Hypothalamus (tissue), 51 donors: ENCODE measurements around the gene SAMHD1.
A peak's percentile ranks its signal among the peaks of the same experiment; 100 is the strongest.
"Not testable (repeated sequence)": the region's sequence is repeated elsewhere in the genome, so short reads cannot be mapped to it uniquely, and the experiment has no call there.

Source experiments
- DNase-seq, 51 donors: peaks; one replicate each; lab custom pipeline; 2025; lab: John Stamatoyannopoulos, UW

SAMHD1 gene

DNA sequence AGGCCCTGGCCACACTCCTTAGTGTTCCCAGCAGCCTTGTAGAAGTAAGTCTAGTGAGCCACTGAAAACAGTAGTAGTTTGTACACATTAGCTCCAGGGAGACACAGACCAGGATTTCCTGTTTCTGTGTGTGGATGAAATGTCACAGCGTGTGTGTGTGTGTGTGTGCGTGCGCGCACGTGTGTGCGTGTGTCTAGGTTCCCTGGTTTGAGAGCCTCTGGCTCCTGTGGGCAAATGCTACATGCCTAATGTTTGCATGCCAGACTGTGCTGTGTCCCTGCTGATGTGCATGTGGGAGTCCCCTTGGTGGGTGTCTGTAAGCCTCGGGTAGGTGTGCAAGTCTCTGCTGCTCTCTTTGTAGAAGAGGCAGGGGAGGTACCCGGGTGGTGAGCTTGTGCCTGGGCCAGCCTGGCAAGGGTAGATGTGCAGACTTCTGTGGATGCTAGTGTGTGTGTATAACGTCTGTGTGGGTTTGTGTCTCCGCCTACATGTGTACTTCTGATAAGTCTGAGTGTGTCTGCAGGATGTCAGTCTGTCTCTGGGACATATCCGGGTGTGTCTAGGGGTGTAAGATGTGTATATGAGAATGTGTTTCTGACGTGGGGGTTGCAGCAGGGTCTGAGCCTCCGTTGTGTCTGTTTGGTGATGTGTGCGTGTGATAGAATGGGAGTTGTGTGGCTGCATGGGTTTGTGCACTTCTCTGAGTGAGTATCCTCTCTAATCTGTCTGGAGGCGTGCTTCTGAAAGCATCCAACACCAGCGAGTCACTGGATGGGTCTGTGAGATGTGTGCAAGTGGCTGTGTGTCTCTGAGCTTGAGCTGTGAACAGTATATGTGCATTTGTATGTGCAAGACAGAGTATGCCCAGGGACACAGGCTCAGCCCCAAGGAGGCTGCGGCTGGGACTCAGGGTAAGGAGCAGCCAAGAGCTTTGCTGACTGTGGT lies 94.5 kb downstream of the SAMHD1 start:
- DNase-seq, result peak in 2 of 51 donors; percentile 44 to 80

GRCh38 chr20:36856195-36856594 lies 95.3 kb downstream of the SAMHD1 start:
- DNase-seq, result peak in 5 of 51 donors; percentile 16 to 44 (median 21)

- peak in 7 of 51 donors; percentile 7 to 46 (median 27) for DNase-seq
Observed at GRCh38 chr20:36855241-36855657, 96.3 kb downstream of the SAMHD1 start.

DNA sequence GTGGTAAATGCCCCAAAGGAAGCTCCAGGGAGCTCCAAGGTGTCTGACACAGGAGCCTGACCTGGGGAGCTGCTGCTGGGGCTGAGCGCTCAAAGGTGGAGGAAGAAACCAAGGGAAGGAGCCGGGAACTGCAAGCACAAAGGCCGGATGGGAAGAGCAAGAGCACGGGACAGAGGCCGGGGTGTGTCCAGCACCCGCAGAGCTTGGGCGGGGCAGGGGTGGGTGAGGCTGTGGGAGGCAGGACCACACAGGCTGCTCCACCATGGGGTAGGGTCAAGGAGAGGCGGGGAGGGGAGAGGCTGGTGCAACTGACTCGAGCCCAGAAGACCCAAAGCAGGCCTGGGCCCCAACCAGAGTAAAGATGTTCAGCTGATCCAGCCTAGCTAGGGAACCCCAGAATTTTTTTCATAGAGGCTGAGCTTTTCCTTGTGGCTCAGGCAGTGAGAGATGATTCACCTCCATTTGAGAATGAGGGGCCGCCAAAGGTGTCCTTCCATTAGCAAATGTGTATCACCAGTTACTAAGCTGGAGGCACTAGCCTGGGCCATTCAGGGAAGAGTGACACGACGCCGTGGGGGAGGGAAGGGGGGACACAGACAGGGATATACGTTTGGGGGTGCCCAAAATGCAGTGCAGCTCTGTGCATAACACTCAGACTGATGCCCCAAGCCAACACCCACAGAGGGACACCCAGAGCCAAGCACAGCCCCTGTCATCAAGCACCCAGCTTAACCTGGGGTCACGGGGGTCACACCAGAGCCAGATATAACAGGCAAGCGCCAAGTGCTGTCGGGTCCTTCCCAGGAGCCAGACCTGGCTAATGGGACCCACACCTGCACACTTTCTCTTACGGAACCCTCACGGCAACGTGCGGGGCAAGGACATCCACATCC lies 96.9 kb downstream of the SAMHD1 start:
- DNase-seq, result no peak

DNA sequence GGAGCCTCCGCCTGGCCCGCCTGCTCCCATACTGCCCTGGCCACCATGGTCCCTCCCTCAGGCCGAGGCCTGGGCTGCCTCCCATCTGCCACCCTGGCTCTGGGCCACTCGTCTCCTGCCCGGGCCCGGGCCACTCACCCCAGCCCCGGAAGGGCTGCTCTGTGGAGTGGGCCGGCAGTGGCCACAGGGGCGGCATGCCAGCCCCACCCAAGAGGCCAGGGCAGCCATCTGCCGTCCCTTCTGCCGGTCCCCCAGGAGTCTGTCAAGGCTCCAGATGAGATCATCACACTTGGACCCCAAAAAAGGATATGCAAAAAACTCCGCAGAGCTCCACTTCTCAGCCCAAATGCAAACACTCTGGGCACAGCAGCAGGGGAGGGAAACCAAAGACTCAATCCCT lies 99.3 kb downstream of the SAMHD1 start:
- DNase-seq, result peak in 34 of 51 donors; percentile 30 to 77 (median 52)

GRCh38 chr20:36851490-36851889 lies 100.0 kb downstream of the SAMHD1 start:
- DNase-seq, result no peak

- DNase-seq, result no peak
Observed at GRCh38 chr20:36850759-36851158, 100.7 kb downstream of the SAMHD1 start.

DNA sequence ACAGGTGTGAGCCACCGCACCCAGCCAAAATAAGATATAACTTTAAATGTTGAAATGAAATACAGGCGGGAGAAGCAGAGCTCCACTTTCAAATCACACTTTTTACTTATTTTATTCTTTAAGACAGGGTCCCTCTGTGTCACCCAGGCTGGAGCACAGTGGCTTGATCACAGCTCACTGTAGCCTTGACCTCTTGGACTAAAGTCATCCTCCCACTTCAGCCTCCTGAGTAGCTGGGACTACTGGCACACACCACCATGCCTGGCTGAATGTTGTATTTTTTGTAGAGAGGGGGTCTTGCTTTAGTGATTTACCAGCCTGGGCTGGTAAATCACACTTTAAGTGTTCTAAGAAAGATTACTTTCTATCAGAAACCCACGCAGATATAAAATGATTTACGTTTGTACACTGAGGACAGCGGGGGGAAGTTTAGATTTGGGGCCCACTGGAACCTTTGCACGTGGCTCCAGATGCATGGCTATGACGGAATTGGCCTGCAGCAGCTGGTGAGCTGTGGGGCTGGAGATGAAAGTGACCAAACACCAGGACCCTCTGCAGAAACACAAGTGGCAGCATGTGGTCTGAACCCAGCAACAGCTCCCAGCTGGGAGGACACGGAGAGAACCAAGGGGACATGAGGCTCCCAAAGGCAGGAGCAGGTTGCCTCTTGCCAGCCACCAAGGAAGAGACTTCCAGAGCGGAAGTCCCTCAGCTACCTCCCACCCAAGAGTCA lies 102.0 kb downstream of the SAMHD1 start:
- no peak for DNase-seq

DNA sequence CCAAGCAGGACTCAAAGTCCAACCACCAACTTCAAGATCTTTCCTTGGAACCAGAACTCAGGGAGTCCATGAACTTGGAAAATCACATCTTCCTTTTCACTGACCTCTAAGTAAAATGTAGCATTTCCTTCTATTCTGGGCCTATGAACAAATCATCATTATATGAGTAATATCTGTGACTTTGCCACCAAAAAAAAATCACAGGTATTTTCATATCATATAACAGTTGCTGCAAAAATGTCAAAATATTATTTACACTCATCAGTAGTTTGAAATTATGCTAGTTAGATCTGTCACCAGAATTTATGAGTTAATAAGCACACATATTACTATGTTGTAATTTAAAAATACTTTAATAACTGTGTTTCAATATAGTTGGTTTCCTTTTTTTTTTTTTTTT lies 102.8 kb downstream of the SAMHD1 start:
- no peak for DNase-seq

DNA sequence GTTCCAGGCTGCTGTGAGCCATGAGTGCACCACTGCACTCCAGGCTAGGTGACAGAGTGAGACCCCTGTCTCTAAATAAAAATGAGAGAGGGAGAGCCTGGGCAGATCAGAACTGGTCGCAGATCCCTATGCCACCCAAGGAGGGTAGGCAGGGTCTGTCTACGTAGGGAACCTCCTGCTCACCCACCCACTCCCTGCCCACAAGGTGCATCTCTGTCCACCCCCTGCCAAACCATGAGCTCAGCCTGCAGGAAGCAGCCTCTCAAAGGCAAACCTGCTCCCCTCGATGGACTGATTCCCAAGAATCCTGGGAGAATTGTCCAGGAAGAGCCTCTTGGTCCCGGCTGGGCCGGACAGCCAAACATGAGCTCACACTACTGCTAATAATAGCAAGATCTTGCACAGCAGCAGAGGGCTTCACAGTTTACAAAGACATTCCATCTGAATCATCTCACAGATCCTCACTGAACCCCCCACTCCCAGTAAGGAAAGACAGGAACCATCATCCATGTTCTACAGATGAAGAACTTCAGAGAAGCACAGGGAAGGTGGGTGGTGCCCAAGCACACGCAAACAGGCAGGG lies 103.3 kb downstream of the SAMHD1 start:
- peak in 5 of 51 donors; percentile 13 to 25 (median 20) for DNase-seq

DNA sequence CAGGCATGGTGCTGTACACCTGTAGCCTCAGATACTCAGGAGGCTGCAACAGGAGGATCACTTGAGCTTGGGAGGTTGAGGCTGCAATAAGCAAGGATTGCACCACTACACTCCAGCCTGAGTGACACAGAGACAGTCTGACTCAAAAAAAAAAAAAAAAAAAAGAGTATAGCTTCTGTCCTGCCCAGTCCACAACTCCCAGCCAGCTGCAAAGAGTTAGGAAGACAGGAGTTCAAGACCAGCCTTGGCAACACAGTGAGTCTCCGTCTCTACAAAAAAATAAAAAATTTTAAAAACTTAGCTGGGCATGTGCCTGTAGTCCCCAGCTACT lies 103.8 kb downstream of the SAMHD1 start:
- DNase-seq, result no peak

- DNase-seq, result peak in 42 of 51 donors; percentile 25 to 75 (median 53)
Observed at GRCh38 chr20:36847009-36847709, 104.3 kb downstream of the SAMHD1 start.

DNA sequence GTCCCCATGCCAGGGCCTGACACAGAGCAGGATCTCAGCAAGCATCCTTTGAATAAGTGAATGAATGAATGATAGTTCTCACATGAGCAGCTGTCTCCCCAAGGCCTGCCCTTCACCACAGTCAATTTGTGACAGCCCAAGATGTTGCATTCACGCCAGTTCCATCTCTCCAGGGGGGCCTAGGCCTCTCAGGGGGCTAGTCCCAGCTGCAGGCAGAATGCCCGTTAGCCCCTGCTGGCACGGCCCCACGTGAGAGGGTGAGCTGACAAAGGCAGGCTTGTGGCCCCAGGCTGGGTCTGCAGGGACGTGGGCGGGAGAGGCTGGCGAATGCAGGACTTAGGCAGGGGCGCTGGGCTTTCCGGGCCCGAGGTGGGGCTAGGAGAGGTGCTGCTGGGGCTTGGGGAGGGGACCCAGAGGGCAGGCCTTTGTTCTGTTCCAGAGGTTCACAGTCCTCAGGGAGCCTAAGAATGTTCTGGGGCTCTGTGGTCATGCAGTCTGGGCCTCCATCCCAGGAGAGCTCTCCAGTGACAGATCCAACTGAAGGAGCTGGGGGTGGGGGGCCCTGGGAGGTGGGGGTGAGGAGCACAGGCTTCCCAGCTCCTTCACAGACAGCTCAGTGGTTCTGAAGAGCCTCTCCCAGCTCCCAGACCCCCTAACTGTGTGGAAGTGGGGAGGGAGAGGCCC lies 106.1 kb downstream of the SAMHD1 start:
- peak in 40 of 51 donors; percentile 30 to 81 (median 58) for DNase-seq

DNA sequence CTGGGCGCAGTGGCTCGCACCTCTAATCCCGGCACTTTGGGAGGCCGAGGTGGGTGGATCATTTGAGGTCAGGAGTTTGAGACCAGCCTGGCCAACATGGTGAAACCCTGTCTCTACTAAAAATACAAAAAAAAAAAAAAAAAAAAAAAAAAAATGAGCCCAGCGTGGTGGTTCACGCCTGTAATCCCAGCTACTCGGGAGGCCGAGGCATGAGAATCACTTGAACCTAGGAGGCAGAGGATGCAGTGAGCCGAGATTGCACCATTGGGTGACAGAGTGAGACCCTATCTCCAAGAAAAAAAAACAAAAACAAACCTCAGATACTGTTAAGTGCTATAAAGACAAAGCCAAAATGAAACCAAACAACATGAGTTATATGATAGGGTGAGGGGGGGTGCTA lies 110.5 kb downstream of the SAMHD1 start:
- DNase-seq, result not testable (repeated sequence)
